ENCODE data around the gene ANTXRL.
"Not testable (repeated sequence)": the region's sequence is repeated elsewhere in the genome, so short reads cannot be mapped to it uniquely, and the experiment has no call there.

Gene ANTXRL

GRCh38 chr10:46307281-46308112 is 20.7 kb downstream of the ANTXRL start:
- DNase-seq (ENCODE audit: low read depth in 2 of 2) = no peak

GRCh38 chr10:46308113-46308415 is 21.3 kb downstream of the ANTXRL start:
- DNase-seq (ENCODE audit: low read depth in 2 of 2) = no peak

GRCh38 chr10:46308666-46309450 is 22.1 kb downstream of the ANTXRL start:
- DNase-seq (ENCODE audit: low read depth in 2 of 2) = no peak

- no peak for DNase-seq (ENCODE audit: low read depth in 2 of 2)
Observed at GRCh38 chr10:46309511-46310142, 22.8 kb downstream of the ANTXRL start.

- DNase-seq (ENCODE audit: low read depth in 2 of 2) = no peak
Observed at GRCh38 chr10:46310143-46310514, 23.3 kb downstream of the ANTXRL start.

- DNase-seq (ENCODE audit: low read depth in 2 of 2) = no peak
Observed at GRCh38 chr10:46310851-46311250, 24.1 kb downstream of the ANTXRL start.

GRCh38 chr10:46311501-46311951 is 24.7 kb downstream of the ANTXRL start:
- DNase-seq (ENCODE audit: low read depth in 2 of 2) = no peak

- DNase-seq (ENCODE audit: low read depth in 2 of 2) = not testable (repeated sequence)
Observed at GRCh38 chr10:46311961-46312431, 25.2 kb downstream of the ANTXRL start.

- no peak for DNase-seq (ENCODE audit: low read depth in 2 of 2)
Observed at GRCh38 chr10:46312953-46313352, 26.2 kb downstream of the ANTXRL start.

GRCh38 chr10:46314071-46314470 is 27.3 kb downstream of the ANTXRL start:
- DNase-seq (ENCODE audit: low read depth in 2 of 2) = no peak

GRCh38 chr10:46315071-46315860 is 28.5 kb downstream of the ANTXRL start:
- not testable (repeated sequence) for DNase-seq (ENCODE audit: low read depth in 2 of 2)

- no peak for DNase-seq (ENCODE audit: low read depth in 2 of 2)
Observed at GRCh38 chr10:46317370-46317769, 30.6 kb downstream of the ANTXRL start.

- DNase-seq (ENCODE audit: low read depth in 2 of 2) = no peak
Observed at GRCh38 chr10:46317889-46318288, 31.1 kb downstream of the ANTXRL start.

- no peak for DNase-seq (ENCODE audit: low read depth in 2 of 2)
Observed at GRCh38 chr10:46318799-46319198, 32.0 kb downstream of the ANTXRL start.

GRCh38 chr10:46319389-46319788 is 32.6 kb downstream of the ANTXRL start:
- no peak for DNase-seq (ENCODE audit: low read depth in 2 of 2)

GRCh38 chr10:46321770-46322169 is 35.0 kb downstream of the ANTXRL start:
- no peak for DNase-seq (ENCODE audit: low read depth in 2 of 2)

- DNase-seq (ENCODE audit: low read depth in 2 of 2) = no peak
Observed at GRCh38 chr10:46323176-46323575, 36.4 kb downstream of the ANTXRL start.

- DNase-seq (ENCODE audit: low read depth in 2 of 2) = no peak
Observed at GRCh38 chr10:46325021-46325420, 38.2 kb downstream of the ANTXRL start.

- no peak for DNase-seq (ENCODE audit: low read depth in 2 of 2)
Observed at GRCh38 chr10:46326066-46326465, 39.3 kb downstream of the ANTXRL start.

- DNase-seq (ENCODE audit: low read depth in 2 of 2) = no peak
Observed at GRCh38 chr10:46326971-46327370, 40.2 kb downstream of the ANTXRL start.

GRCh38 chr10:46327685-46328084 is 40.9 kb downstream of the ANTXRL start:
- no peak for DNase-seq (ENCODE audit: low read depth in 2 of 2)
